ENCODE data around the gene LIME1.

Gene LIME1

GRCh38 chr20:63783970-63784369 is 47.5 kb downstream of the LIME1 start:
- no peak for TF ChIP-seq CTCF (IDR thresholded peaks at IDR 0.05)

DNA sequence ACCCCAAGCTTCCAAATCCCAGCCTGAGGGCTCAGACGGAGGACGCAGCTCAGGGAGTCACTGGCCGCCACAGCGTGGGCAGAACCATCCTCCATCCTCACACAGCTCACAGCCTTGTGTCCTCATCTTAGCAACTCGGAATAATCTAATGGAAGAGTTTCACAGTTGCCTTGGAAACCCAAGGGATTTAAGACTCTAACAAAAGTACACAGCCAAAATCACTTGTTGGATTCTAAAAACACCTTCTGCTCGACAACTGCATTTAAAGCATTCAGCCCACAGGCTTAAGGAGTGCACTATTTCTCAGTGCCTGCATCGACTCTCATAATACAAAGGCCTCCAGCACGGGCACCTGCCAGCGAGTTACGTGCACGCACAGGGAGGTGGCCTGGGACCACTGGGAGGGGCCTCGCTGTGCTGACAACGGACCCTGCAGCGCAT is 49.2 kb downstream of the LIME1 start:
- no peak for TF ChIP-seq CTCF (IDR thresholded peaks at IDR 0.05)

GRCh38 chr20:63787302-63787701 is 50.8 kb downstream of the LIME1 start:
- no peak for TF ChIP-seq CTCF (IDR thresholded peaks at IDR 0.05)

DNA sequence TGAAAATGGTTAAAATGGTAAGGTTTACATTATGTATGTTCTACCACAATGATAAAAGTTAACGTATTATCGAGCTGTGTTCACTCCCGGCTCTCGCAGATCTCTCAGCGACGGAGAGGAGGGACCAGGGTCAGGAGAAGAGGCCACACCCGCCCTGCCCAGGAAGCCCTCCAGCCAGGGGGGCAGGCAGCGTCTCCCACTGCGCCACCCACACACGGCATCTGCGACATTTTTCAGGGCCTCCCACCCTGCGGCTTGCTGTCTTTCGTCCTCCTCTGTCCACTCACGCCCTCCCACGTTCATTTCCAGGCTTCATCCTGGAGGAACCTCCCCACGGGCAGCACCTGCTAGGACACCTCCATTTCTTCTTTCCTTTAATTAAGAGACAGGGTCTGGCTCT is 51.3 kb downstream of the LIME1 start:
- TF ChIP-seq CTCF (IDR thresholded peaks at IDR 0.05): no peak

Data from LNCAP (cell line).